Activated CD4-positive, alpha-beta memory T cell treated with anti-CD3 and anti-CD28 coated beads, Interleukin-2, amount 10 ng/mL, durations not matched to agents 7 days and 5 days (primary cell): ENCODE results near the gene SGCD. TPM values are rescaled to one million over a fixed set of nuclear protein-coding genes. Genes with fewer than 3 reads are reported as not detected.

Source experiments
- CTCF ChIA-PET: fragments of 350-600 bp; sonication (Branson Sonifier 250); formaldehyde crosslinking; loops from one replicate; lab custom pipeline; 2021; ENCODE audit warnings: antibody characterized with exemption, inconsistent platforms; lab: Charles Lee
- POLR2A ChIA-PET: fragments of 350-600 bp; sonication (Branson Sonifier 250); formaldehyde crosslinking; loops from one replicate; lab custom pipeline; 2021; ENCODE audit warnings: antibody characterized with exemption; lab: Charles Lee
- DNase-seq: peaks from one replicate; pipeline ENCODE4 v3.0.0-alpha.2; 2020
- H3K27ac Mint-ChIP-seq: one replicate; pipeline ENCODE4 v1.8.0; 2021; ENCODE audit warnings: mild to moderate bottlenecking, mixed read lengths
- H3K27me3 Mint-ChIP-seq: one replicate; pipeline ENCODE4 v1.8.0; 2021; ENCODE audit warnings: mixed read lengths
- H3K36me3 Mint-ChIP-seq: one replicate; pipeline ENCODE4 v1.8.0; 2021; ENCODE audit warnings: low read depth, mixed read lengths
- H3K4me1 Mint-ChIP-seq: one replicate; pipeline ENCODE4 v1.8.0; 2021; ENCODE audit warnings: mixed read lengths
- H3K4me3 Mint-ChIP-seq: one replicate; pipeline ENCODE4 v1.8.0; 2021; ENCODE audit warnings: mild to moderate bottlenecking, mixed read lengths
- H3K9me3 Mint-ChIP-seq: one replicate; pipeline ENCODE4 v1.8.0; 2021; ENCODE audit warnings: mixed read lengths
- total RNA-seq, 2 experiments: library from RNA; stranded (reverse); gene quantifications; one replicate each; pipeline ENCODE4 v1.2.3, GENCODE V29; 2021

The SGCD gene
- total RNA-seq, 2 experiments from 2014 or later: not detected

DNA sequence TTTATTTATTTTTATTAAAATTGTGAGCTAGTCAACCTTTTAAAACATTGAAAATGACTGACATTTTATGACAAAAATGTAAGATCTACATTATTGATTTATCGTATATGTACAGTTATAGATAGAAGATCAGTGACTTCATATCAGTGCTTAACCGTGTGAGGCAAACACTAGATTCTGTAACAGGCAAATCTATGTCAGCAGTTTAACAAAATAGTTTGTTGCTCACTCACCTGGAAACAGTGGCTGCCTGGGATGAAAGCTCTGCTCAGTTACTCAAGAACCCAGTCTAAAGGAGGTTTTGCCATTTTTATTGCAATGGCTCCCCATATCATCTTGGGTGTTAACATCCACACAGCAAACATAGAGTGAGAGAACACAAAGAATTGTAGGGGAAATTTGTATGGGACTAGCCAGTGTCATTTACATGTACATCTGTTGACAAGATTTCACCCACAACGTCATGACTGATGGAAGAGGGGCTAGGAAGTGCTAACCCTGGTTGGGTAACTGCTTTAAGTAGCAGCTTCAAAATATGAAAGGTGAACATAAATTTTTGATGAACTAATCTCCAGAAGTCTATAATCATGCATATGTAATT, 49.0 kb downstream of the SGCD start:
- Mint-ChIP-seq H3K27ac (no peak overlapping the region), H3K27me3 (peaks cover 10% of the 10 kb centered on the region), H3K4me1 (no peaks in the 10 kb centered on the region), H3K36me3 (no peaks in the 10 kb centered on the region), H3K9me3 (no peaks in the 10 kb centered on the region), H3K4me3 (no peak overlapping the region)
- ChIA-PET POLR2A (no interaction called here), CTCF (no interaction called here)
- DNase-seq: no peak

DNA sequence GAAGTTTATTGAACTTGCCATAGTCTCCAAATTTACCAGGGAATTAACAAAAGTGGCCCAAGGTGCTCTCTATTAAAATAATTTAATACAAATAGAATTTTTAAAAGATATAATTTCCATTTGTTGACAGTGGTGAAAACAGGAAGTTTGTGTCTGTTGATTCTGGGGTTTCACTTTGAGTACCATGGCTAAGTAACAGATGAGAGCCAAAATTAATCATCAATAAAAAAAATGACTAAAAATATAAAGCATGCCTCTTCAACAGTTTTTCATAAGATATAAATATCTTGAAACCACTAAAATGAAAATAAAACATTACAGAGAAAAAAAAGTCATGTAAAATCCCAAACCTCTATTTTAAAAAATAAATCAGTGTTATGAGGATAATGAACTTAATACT, 49.8 kb downstream of the SGCD start:
- Mint-ChIP-seq H3K9me3 (no peaks in the 10 kb centered on the region), H3K36me3 (no peaks in the 10 kb centered on the region), H3K4me3 (no peak overlapping the region), H3K27ac (no peak overlapping the region), H3K4me1 (no peaks in the 10 kb centered on the region), H3K27me3 (peaks cover 10% of the 10 kb centered on the region)
- POLR2A ChIA-PET: no interaction called here
- no peak for DNase-seq
- CTCF ChIA-PET: no interaction called here

DNA sequence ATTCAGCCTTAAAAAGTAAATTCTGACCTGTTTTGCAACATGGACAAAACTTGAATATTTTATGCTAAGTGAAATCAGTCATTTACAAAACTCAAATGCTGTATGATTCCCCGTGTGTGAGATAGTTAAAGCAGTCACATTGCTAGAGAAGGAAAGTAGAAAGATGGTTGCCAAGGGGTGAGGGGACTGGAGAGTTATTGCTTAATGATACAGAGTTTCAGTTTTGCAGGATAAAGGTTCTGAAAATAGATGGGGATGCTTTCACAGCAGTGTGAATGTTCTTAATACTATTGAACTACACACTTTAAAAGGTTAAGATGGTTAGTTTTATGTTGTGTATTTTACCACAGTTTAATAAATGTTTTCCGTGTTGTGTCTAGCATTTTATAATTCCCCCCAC, 51.2 kb downstream of the SGCD start:
- Mint-ChIP-seq H3K9me3 (no peaks in the 10 kb centered on the region), H3K4me1 (no peaks in the 10 kb centered on the region), H3K27ac (no peak overlapping the region), H3K4me3 (no peak overlapping the region), H3K36me3 (no peaks in the 10 kb centered on the region), H3K27me3 (peaks cover 13% of the 10 kb centered on the region)
- no peak for DNase-seq
- CTCF ChIA-PET: no interaction called here
- POLR2A ChIA-PET: no interaction called here

DNA sequence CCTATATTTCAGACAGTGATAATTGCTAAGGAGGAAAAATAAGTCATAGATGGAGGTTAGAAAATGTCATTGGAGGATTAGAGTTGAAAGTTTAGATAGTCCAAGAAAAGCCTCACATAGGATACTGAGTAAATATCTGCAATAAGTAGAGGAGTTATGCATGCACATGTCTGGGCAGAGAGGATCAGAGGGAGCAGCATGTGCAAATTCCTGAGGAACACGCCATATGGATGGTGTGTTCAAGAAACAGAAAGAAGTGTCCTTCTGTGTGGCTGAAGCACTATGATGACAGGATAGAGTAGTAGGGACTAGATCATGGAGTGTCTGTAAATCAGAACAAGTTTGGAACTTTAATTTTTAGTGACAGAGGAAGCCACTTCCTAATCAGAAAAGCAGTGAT, 52.2 kb downstream of the SGCD start:
- ChIA-PET POLR2A (no interaction called here), CTCF (no interaction called here)
- no peaks in the 10 kb centered on the region for H3K9me3 Mint-ChIP-seq
- H3K4me3 Mint-ChIP-seq: no peak overlapping the region
- peaks cover 11% of the 10 kb centered on the region for H3K27me3 Mint-ChIP-seq
- H3K36me3 Mint-ChIP-seq: no peaks in the 10 kb centered on the region
- no peak overlapping the region for H3K27ac Mint-ChIP-seq
- no peaks in the 10 kb centered on the region for H3K4me1 Mint-ChIP-seq
- no peak for DNase-seq

DNA sequence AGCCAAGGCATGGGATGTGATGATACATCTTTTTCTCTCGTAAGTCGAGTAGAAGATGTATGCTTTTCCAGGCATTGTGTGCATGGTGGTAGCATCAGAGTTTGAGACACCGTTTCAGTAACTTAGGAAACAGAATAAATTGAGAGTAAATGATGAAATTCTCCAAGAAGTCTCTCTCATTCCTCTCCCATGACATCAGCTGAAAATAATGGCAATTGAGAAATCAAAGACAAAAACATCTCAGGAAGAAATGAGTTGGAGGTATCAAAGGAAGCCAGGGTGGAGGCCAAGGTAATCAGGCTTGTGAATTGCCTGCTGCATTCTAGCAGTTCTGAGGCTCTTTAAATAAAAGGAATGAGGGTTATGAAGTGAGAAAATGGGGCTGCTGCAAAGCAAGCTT, 53.9 kb downstream of the SGCD start:
- CTCF ChIA-PET: no interaction called here
- no peaks in the 10 kb centered on the region for H3K36me3 Mint-ChIP-seq
- POLR2A ChIA-PET: no interaction called here
- no peaks in the 10 kb centered on the region for H3K9me3 Mint-ChIP-seq
- H3K4me3 Mint-ChIP-seq: no peak overlapping the region
- no peak overlapping the region for H3K27ac Mint-ChIP-seq
- H3K27me3 Mint-ChIP-seq: peaks cover 10% of the 10 kb centered on the region
- DNase-seq: no peak
- H3K4me1 Mint-ChIP-seq: no peaks in the 10 kb centered on the region

DNA sequence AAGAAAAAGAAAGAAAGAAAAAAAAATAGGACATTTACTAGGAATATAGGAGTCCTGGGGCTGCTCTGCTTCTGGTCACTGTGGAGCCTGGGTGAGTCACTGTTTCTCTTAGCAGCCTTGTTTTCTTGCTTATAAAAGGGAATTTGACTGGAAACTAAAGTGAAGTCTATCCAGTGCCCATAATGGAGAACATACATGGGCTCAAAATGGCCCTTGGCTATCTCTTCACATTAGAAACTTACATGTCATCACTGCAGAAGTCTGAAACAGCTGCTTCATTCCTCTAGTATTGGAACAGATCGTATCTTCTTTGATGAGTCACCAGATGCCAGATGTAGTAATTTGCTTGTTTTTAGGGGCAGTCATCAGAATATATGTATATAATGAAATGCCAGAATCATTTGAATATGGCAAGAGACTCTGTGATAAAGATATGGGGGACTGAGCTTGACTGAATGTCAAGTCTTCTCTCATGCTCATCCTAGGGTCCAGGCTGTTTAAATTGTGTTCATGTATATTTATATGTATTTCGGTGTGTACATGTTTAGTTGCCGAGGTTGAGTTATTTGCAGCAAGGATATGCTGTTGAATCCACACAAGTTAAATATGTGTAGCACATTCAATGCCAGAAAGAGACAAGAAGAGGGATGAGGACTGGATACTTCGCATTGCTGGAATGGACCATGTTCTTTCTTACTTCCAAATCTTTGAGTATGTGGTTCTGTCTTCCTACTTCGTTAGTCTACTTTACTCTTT, 56.7 kb downstream of the SGCD start:
- no peak overlapping the region for H3K27ac Mint-ChIP-seq
- no peak for DNase-seq
- ChIA-PET POLR2A (no interaction called here), CTCF (no interaction called here)
- no peaks in the 10 kb centered on the region for H3K9me3 Mint-ChIP-seq
- H3K36me3 Mint-ChIP-seq: no peaks in the 10 kb centered on the region
- H3K4me3 Mint-ChIP-seq: no peak overlapping the region
- no peaks in the 10 kb centered on the region for H3K4me1 Mint-ChIP-seq
- H3K27me3 Mint-ChIP-seq: peaks cover 10% of the 10 kb centered on the region

DNA sequence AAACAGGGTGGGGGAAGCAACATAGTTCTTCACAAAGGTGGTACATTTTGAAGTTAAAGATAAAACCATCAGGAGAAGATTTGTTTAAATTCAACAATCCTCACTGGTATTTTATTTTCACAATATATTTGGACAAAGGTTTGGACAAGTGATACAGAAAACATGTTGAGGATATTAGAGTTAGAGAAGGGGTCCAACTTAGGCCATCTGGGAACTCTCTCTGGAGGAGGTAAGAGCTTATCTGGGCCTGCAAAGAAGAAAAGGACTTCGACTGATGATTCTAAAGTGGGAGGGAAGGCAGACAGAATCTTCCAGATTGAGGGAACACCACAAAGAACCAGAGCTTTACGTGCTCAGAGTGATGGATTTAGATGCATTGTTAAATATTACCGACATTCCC, 58.5 kb downstream of the SGCD start:
- peaks cover 5% of the 10 kb centered on the region for H3K27me3 Mint-ChIP-seq

DNA sequence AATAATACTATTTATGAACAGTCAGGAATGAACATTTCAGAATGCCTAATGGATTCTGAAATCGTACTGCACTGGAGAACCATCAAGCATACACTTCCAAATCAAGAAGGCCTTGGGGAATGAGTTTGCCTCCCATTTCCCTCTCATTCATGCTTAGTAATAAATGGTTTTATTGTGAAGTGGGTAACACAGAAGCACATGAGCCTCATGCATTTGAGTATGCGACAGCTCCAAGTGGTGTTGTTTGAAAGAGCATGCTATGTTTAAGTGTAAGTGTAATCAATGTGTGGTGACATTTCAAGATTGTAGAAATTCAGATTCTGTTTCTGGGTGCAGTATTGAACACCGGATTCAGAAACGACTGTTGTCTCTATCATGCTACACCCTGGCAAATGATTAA, 60.0 kb downstream of the SGCD start:
- ChIA-PET CTCF (no interaction called here), POLR2A (no interaction called here)
- peaks cover 5% of the 10 kb centered on the region for H3K27me3 Mint-ChIP-seq
- no peak for DNase-seq
- no peaks in the 10 kb centered on the region for H3K36me3 Mint-ChIP-seq
- H3K4me1 Mint-ChIP-seq: no peaks in the 10 kb centered on the region
- H3K27ac Mint-ChIP-seq: no peak overlapping the region
- H3K4me3 Mint-ChIP-seq: no peak overlapping the region
- no peaks in the 10 kb centered on the region for H3K9me3 Mint-ChIP-seq

More for the DNA sequence above, 58.5 kb downstream of the SGCD start:
- CTCF ChIA-PET: no interaction called here
- H3K9me3 Mint-ChIP-seq: no peaks in the 10 kb centered on the region
- no peak overlapping the region for H3K4me3 Mint-ChIP-seq
- no peaks in the 10 kb centered on the region for H3K4me1 Mint-ChIP-seq
- POLR2A ChIA-PET: no interaction called here
- no peaks in the 10 kb centered on the region for H3K36me3 Mint-ChIP-seq
- H3K27ac Mint-ChIP-seq: no peak overlapping the region
- no peak for DNase-seq

DNA sequence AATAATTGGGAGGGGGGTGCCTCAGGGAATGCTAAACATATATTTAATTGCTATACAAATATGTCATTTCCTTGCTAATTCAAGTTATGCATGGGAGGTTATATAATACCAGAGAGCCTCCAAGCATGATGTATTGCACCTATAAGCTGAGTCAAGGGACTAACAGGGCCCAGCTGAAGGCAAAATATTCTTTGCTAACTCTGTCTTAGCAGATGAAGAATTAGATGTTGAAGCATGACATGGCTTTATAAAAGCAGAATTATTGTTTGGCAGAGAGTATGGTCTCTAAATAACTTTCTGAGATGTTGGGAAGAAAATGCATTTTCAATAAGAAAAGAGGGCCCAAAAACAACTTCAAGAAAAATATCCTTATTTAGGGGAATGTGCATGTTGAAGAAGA, 60.4 kb downstream of the SGCD start:
- DNase-seq: no peak
- CTCF ChIA-PET: no interaction called here
- Mint-ChIP-seq H3K9me3 (no peaks in the 10 kb centered on the region), H3K36me3 (no peaks in the 10 kb centered on the region), H3K4me3 (no peak overlapping the region), H3K27me3 (peaks cover 2% of the 10 kb centered on the region), H3K4me1 (no peaks in the 10 kb centered on the region), H3K27ac (no peak overlapping the region)
- POLR2A ChIA-PET: no interaction called here

DNA sequence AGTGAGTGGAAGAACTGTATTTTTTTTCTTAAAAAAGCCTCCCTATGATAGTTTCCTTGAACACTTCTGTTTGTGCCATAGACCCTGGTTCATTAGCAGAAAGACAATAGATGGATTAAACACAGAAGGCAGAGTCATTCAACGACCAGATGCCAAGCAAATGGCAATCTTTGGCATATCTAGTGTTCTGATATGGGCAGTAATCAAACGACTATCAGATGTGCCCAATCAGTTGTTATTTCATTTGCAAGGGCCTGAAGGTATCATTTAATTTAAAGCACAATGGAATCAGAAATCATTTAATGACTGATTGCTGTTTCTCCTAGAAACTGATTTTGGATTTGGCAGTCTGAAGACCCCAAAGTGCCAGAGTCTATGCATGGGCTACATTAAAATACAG, 61.3 kb downstream of the SGCD start:
- Mint-ChIP-seq H3K4me1 (no peaks in the 10 kb centered on the region), H3K27ac (no peak overlapping the region), H3K9me3 (no peaks in the 10 kb centered on the region), H3K27me3 (peaks cover 2% of the 10 kb centered on the region), H3K36me3 (no peaks in the 10 kb centered on the region), H3K4me3 (no peak overlapping the region)
- ChIA-PET CTCF (no interaction called here), POLR2A (no interaction called here)
- DNase-seq: no peak

DNA sequence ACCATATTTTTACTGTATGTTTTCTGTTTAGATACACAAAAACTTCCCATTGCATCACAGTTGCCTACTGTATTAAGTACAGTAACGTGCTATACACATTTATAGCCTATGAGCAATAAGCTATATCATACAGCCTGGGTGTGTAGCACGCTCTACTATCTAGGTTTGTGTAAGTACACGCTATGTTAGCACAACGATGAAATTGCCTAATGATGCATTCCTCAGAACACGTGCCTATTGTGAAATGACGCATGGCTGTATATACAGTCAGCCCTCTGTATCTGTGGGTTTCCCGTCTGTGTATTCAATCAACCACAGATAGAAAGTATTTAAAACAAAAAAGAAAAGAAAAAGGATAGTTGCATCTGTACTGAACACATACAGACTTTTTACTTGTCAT, 64.2 kb downstream of the SGCD start:
- Mint-ChIP-seq H3K4me1 (no peaks in the 10 kb centered on the region), H3K36me3 (no peaks in the 10 kb centered on the region), H3K27me3 (peaks cover 3% of the 10 kb centered on the region), H3K4me3 (no peak overlapping the region), H3K27ac (no peak overlapping the region), H3K9me3 (no peaks in the 10 kb centered on the region)
- ChIA-PET POLR2A (no interaction called here), CTCF (no interaction called here)
- no peak for DNase-seq

DNA sequence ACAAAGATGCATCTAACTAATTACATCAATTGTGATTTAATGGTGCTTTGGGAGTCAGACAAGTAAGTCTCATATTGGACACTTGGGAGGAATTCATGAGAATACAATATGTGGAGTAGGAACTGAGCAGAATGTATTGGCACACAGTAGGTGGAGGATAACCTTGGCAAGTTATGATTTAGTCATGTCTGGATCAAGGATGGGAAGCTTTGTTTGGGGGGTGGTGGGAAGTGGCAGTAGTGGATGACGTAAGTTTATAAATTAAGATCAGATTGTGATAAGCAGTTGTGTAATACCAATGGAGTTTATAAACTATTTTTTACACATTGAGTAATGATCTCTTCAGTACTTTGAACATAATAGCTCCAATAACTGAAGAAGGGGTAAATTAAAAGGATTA, 67.0 kb downstream of the SGCD start:
- Mint-ChIP-seq H3K27me3 (peaks cover 3% of the 10 kb centered on the region), H3K4me1 (no peaks in the 10 kb centered on the region), H3K36me3 (no peaks in the 10 kb centered on the region), H3K9me3 (no peaks in the 10 kb centered on the region), H3K27ac (no peak overlapping the region), H3K4me3 (no peak overlapping the region)
- DNase-seq: no peak
- CTCF ChIA-PET: no interaction called here
- POLR2A ChIA-PET: no interaction called here

DNA sequence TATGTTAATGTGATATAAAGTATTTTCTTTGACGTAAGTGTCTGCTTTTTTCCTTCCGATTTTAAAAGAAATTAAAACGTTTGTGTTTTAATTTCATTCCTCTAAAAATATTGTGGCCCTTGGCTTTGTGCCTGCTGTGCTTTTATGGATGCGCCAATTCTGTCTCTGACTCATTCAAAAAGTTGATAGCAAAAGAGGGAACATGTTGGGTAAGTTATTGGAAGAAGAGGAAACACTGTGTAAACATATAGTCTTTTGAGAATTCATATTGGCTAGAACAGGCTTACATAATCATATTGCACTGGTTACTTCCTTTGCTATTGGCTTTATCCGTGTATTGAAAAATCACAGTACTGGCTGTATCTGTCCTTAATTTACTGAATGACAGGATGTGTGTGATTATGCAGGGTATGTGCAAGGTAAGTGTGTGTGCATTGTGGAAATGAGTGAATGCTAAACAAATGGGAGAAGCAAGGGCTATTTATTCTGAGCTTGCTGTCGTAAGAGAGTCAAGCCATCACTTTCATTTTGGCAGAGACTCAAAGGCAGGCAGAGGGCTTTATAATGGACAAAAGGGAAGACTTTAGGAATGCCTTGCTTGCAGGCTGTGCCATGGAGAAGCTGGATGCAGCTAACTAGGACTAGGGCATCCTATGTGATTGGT, 67.8 kb downstream of the SGCD start:
- H3K27me3 Mint-ChIP-seq: peaks cover 3% of the 10 kb centered on the region
- H3K4me3 Mint-ChIP-seq: no peak overlapping the region
- no peaks in the 10 kb centered on the region for H3K36me3 Mint-ChIP-seq
- H3K27ac Mint-ChIP-seq: no peak overlapping the region
- no peaks in the 10 kb centered on the region for H3K9me3 Mint-ChIP-seq
- no peak for DNase-seq
- POLR2A ChIA-PET: no interaction called here
- no peaks in the 10 kb centered on the region for H3K4me1 Mint-ChIP-seq
- CTCF ChIA-PET: no interaction called here

DNA sequence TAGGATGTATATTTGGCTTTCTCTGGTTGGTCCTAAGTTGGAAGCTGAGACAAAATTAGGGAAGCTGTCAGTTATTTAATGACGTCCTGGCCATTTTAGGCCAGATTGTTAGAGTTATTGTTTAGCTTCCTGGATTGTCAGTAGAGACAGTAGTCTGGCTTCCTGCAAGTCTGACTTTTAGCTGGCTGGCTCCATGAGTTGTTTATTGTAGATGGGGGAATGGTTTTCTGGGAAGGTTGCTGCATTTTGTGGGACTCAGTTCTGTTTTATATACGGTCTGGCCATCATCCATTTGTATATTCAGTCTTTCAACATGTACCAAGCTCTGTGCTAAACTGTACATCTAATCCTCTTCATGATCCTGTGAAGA, 68.3 kb downstream of the SGCD start:
- ChIA-PET CTCF (no interaction called here), POLR2A (no interaction called here)
- H3K27ac Mint-ChIP-seq: no peak overlapping the region
- no peaks in the 10 kb centered on the region for H3K9me3 Mint-ChIP-seq
- no peak for DNase-seq
- H3K4me1 Mint-ChIP-seq: no peaks in the 10 kb centered on the region
- no peaks in the 10 kb centered on the region for H3K36me3 Mint-ChIP-seq
- no peak overlapping the region for H3K4me3 Mint-ChIP-seq
- peaks cover 3% of the 10 kb centered on the region for H3K27me3 Mint-ChIP-seq
